OCI-LY3 (cell line): ENCODE results near the gene OPCML.

Experiments
- H2AFZ ChIP-seq: fragments of 200-600, 300-600 bp; shearing (Covaris generic); 2 replicates; pipeline ENCODE4 v1.6.0; 2014; ENCODE audit warnings: antibody characterized with exemption, low read depth, low read length
- H3K27ac ChIP-seq: fragments of 200-600, 300-600 bp; sonication (generic); 2 replicates; pipeline ENCODE4 v1.5.1; 2014; ENCODE audit warnings: mild to moderate bottlenecking, low read length, moderate library complexity, mixed read lengths
- H3K27me3 ChIP-seq: fragments of 200-600, 300-600 bp; sonication (generic); 2 replicates; pipeline ENCODE4 v1.6.1; 2014; ENCODE audit warnings: low read depth, low read length, mixed read lengths
- H3K36me3 ChIP-seq: fragments of 200-600, 300-600 bp; sonication (generic); replicated peaks from 2 replicates; pipeline ENCODE3; 2014; ENCODE audit warnings: low read depth, low read length, mixed read lengths
- H3K4me1 ChIP-seq: fragments of 300-600, 200-600 bp; sonication (generic); 2 replicates; pipeline ENCODE4 v1.6.1; 2014; ENCODE audit warnings: low read length, mixed read lengths
- H3K4me2 ChIP-seq: fragments of 200-600, 300-600 bp; sonication (generic); 2 replicates; pipeline ENCODE4 v1.6.1; 2014; ENCODE audit warnings: low read length, mixed read lengths
- H3K4me3 ChIP-seq: fragments of 300-600, 200-600 bp; sonication (generic); 2 replicates; pipeline ENCODE4 v1.5.1; 2014; ENCODE audit warnings: antibody characterized with exemption, mild to moderate bottlenecking, low read length, moderate library complexity
- H3K79me2 ChIP-seq: fragments of 300-600, 200-600 bp; shearing (Covaris generic); 2 replicates; pipeline ENCODE4 v1.6.1; 2014; ENCODE audit warnings: mild to moderate bottlenecking, low read length, mixed read lengths
- H3K9ac ChIP-seq: fragments of 300-600, 200-600 bp; shearing (Covaris generic); 2 replicates; pipeline ENCODE4 v1.6.0; 2014; ENCODE audit warnings: mild to moderate bottlenecking, low read length, moderate library complexity
- H3K9me3 ChIP-seq: fragments of 200-600, 300-600 bp; shearing (Covaris generic); 2 replicates; pipeline ENCODE4 v1.6.1; 2014; ENCODE audit warnings: low read length, mixed read lengths; ENCODE audit not compliant: insufficient read depth
- H4K20me1 ChIP-seq: fragments of 200-600, 300-600 bp; sonication (generic); 2 replicates; pipeline ENCODE4 v1.6.1; 2016; ENCODE audit warnings: low read length, mixed read lengths; ENCODE audit not compliant: insufficient read depth
- EZH2phosphoT487 ChIP-seq: fragments of 200-600 bp; shearing (Covaris generic); IDR thresholded peaks from 2 replicates; pipeline ENCODE4 v1.6.1; 2018; ENCODE audit warnings: antibody characterized with exemption, mixed run types, low read depth
- TF ChIP-seq, protein P1 (sequence below): fragments of 200-600, 300-600 bp; sonication (generic); IDR thresholded peaks from 2 replicates; pipeline ENCODE4 v1.5.1; 2014; ENCODE audit warnings: antibody characterized with exemption, low read length, low read depth

The OPCML gene

GRCh38 chr11:133070021-133070713 lies 462.1 kb downstream of the OPCML start:
- TF ChIP-seq, protein P1, sequence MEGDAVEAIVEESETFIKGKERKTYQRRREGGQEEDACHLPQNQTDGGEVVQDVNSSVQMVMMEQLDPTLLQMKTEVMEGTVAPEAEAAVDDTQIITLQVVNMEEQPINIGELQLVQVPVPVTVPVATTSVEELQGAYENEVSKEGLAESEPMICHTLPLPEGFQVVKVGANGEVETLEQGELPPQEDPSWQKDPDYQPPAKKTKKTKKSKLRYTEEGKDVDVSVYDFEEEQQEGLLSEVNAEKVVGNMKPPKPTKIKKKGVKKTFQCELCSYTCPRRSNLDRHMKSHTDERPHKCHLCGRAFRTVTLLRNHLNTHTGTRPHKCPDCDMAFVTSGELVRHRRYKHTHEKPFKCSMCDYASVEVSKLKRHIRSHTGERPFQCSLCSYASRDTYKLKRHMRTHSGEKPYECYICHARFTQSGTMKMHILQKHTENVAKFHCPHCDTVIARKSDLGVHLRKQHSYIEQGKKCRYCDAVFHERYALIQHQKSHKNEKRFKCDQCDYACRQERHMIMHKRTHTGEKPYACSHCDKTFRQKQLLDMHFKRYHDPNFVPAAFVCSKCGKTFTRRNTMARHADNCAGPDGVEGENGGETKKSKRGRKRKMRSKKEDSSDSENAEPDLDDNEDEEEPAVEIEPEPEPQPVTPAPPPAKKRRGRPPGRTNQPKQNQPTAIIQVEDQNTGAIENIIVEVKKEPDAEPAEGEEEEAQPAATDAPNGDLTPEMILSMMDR: no peak
- TF ChIP-seq EZH2phosphoT487: no peak
- Histone ChIP-seq H4K20me1 (no peaks in the 10 kb centered on the region), H3K36me3 (no peaks in the 10 kb centered on the region), H3K4me3 (no peak overlapping the region), H3K4me1 (no peaks in the 10 kb centered on the region), H3K9me3 (no peaks in the 10 kb centered on the region), H3K4me2 (no peak overlapping the region), H3K27me3 (no peaks in the 10 kb centered on the region), H2AFZ (no peak overlapping the region), H3K27ac (no peak overlapping the region), H3K79me2 (no peaks in the 10 kb centered on the region), H3K9ac (no peak overlapping the region)

- H3K27me3 ChIP-seq: no peaks in the 10 kb centered on the region
- no peak overlapping the region for H2AFZ ChIP-seq
- H3K4me3 ChIP-seq: no peak overlapping the region
These were observed 466.3 kb downstream of the OPCML start for GRCh38 chr11:133065847-133066485.

DNA sequence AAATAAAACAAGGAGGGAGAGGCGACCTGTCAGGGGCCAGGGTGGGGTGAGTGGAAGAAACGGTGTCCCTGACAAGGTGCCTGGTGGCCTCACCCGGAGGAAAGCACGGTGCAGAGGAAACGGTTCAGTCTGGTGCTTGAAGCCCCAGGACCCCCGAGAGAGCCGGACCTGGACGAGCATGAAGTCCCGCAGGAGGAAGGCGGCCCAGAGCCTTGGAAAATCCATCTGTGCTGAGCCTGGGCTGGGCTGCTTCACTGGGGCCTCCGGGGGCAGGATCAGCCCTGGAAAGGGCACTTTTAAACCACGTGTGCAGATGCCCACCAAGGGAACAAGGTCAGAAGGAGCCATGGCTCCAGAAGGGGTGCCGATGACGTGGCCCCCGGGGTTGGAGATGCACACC lies 467.3 kb downstream of the OPCML start:
- Histone ChIP-seq H3K27ac (no peak overlapping the region), H2AFZ (no peak overlapping the region), H3K4me2 (no peak overlapping the region), H3K9me3 (no peaks in the 10 kb centered on the region), H3K4me1 (no peaks in the 10 kb centered on the region), H3K36me3 (no peaks in the 10 kb centered on the region), H3K27me3 (no peaks in the 10 kb centered on the region), H3K9ac (no peak overlapping the region), H3K79me2 (no peaks in the 10 kb centered on the region), H4K20me1 (no peaks in the 10 kb centered on the region), H3K4me3 (no peak overlapping the region)
- no peak for TF ChIP-seq EZH2phosphoT487
- TF ChIP-seq, protein P1: no peak

More at GRCh38 chr11:133065847-133066485, 466.3 kb downstream of the OPCML start:
- Histone ChIP-seq H3K4me1 (no peaks in the 10 kb centered on the region), H3K36me3 (no peaks in the 10 kb centered on the region), H3K4me2 (no peak overlapping the region), H3K27ac (no peak overlapping the region), H3K9ac (no peak overlapping the region), H4K20me1 (no peaks in the 10 kb centered on the region), H3K79me2 (no peaks in the 10 kb centered on the region), H3K9me3 (no peaks in the 10 kb centered on the region)
- TF ChIP-seq, protein P1: no peak
- no peak for TF ChIP-seq EZH2phosphoT487

DNA sequence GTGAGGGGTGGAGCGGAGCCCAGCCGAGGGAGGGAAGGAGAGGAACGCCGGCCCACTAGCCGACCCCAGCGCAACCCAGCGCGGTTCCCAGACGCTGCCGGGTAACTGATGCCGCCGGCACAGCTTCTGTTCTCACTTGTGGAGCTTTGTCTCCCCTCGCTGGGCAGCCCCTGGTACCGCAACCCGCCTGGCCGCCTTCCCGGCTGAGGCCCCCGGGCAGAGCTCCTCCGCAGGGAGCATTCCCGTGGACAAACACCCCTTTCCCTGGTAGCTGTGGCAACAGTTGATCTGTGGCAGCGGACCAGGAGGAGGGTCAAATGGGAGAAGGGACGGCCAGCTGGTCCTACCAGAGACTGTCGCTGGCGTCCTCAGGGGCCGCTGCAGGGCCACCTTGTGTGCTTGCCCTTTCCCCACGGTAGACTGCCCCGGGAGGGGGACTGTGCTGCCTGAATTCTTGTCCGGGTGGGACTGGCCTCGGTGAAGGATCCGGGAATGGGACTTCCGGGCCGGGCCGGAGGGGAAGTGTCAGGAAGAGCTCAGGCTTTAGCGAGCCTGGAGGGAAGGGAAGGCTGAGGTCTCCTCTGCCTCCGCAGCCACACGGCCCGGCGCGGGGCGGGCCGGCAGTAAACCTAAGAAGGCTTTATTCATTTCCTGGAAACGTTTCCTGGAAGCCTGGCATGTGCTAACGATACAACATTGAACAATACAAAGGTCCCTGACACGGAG lies 468.0 kb downstream of the OPCML start:
- Histone ChIP-seq H3K27ac (no peak overlapping the region), H3K4me2 (no peak overlapping the region), H3K9ac (no peak overlapping the region)

More for the DNA sequence above, 468.0 kb downstream of the OPCML start:
- H3K4me1 ChIP-seq: no peaks in the 10 kb centered on the region
- no peaks in the 10 kb centered on the region for H3K27me3 ChIP-seq
- TF ChIP-seq EZH2phosphoT487: no peak
- TF ChIP-seq, protein P1: no peak
- no peaks in the 10 kb centered on the region for H4K20me1 ChIP-seq
- H3K79me2 ChIP-seq: no peaks in the 10 kb centered on the region
- no peaks in the 10 kb centered on the region for H3K36me3 ChIP-seq
- H2AFZ ChIP-seq: no peak overlapping the region
- H3K9me3 ChIP-seq: no peaks in the 10 kb centered on the region
- H3K4me3 ChIP-seq: no peak overlapping the region
